ENCODE results near the gene CFAP299.
"Not testable (repeated sequence)": the region's sequence is repeated elsewhere in the genome, so short reads cannot be mapped to it uniquely, and the experiment has no call there.

CFAP299 gene

GRCh38 chr4:80390178-80390577 is 54.6 kb downstream of the CFAP299 start:
- DNase-seq (ENCODE audit: low spot score): no peak

- no peak for DNase-seq (ENCODE audit: low spot score)
Observed at GRCh38 chr4:80393246-80393969, 57.9 kb downstream of the CFAP299 start.

- DNase-seq (ENCODE audit: low spot score): no peak
Observed at GRCh38 chr4:80393970-80394250, 58.4 kb downstream of the CFAP299 start.

- no peak for DNase-seq (ENCODE audit: low spot score)
Observed at GRCh38 chr4:80407246-80407645, 71.7 kb downstream of the CFAP299 start.

GRCh38 chr4:80409809-80410208 is 74.3 kb downstream of the CFAP299 start:
- DNase-seq (ENCODE audit: low spot score): no peak

DNA sequence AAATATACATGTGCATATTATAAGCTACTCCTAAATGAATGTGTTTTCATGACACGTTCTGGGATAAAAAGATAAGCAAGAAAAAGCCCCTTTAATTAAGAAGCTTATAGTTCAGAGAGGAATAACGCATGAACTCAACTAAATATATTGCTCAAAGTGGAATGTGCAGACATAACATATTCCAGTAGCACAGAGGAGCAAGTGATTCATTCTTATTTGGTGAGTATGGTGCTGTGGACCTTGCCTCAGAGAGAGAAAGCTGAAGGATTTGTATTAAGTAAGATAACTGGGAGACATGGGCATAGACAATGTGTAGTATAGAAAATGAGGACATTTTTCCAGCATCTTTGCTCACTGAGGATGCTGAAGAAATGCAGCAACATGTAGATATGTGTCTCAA is 76.8 kb downstream of the CFAP299 start:
- no peak for DNase-seq (ENCODE audit: low spot score)

DNA sequence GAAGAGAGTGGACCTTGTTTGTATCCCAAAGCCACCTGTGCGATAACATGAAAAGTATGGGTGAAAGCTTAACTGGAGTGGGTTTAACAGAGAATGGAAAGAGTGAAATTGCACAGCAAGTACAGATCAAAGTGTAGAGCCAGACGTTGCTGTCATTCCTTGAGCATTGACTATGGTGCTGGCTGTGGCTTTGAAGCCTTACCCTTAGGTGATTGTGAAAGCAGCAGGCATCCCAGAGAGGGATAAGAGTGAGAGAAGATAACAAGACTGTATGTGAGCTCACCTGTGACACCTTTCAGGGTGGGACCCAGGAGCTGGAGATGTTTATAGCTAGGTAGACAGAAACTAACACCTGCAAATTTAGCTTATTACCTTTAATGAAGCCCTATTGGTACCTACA is 77.6 kb downstream of the CFAP299 start:
- DNase-seq (ENCODE audit: low spot score): no peak

- DNase-seq (ENCODE audit: low spot score): no peak
Observed at GRCh38 chr4:80417019-80417418, 81.5 kb downstream of the CFAP299 start.

DNA sequence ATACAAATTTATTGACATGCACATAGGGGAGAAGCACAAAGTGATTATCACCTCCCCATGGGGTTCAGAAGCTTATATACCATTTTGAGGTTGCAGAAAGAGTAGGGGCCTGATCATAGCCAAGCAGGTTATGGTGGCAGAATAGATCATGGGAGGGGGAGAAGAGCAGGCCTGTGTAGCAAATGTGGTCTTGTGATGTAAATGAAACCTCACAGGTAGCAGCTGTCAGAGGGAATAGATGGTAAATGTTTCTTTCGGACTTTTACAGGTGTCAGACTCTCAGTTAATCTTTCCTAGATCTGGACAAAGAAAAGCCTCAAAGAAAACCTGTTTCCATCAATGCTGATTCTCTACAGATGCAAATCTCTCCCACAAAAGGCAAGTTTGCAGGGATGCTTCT is 84.4 kb downstream of the CFAP299 start:
- DNase-seq (ENCODE audit: low spot score): no peak

- DNase-seq (ENCODE audit: low spot score): no peak
Observed at GRCh38 chr4:80420638-80421037, 85.1 kb downstream of the CFAP299 start.

DNA sequence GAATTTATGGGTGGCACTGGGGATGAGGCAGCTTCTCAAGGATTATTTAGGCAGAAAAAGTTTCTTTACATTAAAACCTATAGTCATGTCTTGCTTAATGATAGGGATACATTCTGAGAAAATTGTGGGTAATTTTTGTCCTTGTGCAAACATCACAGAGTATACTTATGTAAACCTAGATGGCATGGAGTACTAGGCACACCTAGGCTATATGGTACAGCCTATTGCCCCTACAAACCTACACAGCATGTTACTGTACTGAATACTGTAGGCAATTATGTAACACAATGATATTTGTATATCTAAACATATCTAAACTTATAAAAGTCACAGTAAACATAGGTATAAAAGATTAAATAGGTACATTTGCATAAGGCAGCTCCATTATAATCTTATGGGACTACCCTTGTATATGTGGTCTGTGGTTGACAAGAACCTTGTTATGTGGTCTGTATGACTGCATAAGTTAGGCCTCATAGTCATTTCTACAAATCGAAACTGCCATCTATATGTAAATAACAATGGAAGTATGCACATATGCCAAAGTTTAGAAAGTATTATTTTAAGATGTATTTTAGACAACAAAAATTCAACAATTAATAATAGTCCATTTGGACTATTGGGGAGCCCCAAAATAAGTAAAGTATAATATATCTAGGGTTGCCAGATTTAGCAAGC is 87.3 kb downstream of the CFAP299 start:
- DNase-seq (ENCODE audit: low spot score): no peak

GRCh38 chr4:80423553-80424224 is 88.2 kb downstream of the CFAP299 start:
- no peak for DNase-seq (ENCODE audit: low spot score)

- no peak for DNase-seq (ENCODE audit: low spot score)
Observed at GRCh38 chr4:80424225-80424581, 88.7 kb downstream of the CFAP299 start.

- no peak for DNase-seq (ENCODE audit: low spot score)
Observed at GRCh38 chr4:80425124-80426100, 89.9 kb downstream of the CFAP299 start.

DNA sequence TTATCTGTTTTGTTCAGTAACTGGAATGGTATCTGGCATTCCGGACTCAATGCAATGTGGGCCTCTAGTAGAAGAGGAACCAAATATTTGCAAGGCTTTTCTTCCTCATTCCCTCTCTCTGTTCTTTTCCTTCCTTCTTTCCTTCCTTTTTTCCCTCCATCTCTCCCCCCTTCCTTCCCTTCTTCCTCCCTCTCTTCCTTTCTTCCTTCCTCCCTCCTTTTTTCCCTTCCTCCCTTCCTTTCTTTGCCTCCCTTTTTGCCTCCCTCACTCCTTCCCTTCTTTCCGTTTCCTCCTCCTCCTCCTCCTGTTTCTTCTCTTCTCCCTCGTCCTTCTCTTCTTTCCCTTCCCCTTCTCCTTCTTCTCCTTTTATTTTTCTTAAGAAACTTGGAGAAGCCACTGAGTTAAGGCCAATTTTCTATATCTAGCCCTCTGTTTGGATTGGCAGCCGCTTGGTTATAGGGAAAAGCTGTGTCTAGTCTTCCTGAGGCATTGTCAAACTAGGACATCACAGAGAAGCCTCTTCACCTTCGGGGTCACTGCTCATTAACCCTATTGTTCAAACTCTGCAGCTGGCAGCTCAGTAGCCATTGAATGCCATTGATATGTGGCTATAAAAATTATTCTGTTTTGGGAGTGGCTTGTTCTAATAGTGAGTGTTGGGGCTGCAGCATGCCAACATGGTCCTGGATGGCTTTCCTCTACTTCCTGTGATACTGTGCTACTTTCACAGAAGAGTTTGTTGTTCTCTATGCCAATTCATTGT is 95.9 kb downstream of the CFAP299 start:
- DNase-seq (ENCODE audit: low spot score): no peak

GRCh38 chr4:80434238-80434637 is 98.7 kb downstream of the CFAP299 start:
- DNase-seq (ENCODE audit: low spot score): no peak

GRCh38 chr4:80438016-80438415 is 102.5 kb downstream of the CFAP299 start:
- no peak for DNase-seq (ENCODE audit: low spot score)

DNA sequence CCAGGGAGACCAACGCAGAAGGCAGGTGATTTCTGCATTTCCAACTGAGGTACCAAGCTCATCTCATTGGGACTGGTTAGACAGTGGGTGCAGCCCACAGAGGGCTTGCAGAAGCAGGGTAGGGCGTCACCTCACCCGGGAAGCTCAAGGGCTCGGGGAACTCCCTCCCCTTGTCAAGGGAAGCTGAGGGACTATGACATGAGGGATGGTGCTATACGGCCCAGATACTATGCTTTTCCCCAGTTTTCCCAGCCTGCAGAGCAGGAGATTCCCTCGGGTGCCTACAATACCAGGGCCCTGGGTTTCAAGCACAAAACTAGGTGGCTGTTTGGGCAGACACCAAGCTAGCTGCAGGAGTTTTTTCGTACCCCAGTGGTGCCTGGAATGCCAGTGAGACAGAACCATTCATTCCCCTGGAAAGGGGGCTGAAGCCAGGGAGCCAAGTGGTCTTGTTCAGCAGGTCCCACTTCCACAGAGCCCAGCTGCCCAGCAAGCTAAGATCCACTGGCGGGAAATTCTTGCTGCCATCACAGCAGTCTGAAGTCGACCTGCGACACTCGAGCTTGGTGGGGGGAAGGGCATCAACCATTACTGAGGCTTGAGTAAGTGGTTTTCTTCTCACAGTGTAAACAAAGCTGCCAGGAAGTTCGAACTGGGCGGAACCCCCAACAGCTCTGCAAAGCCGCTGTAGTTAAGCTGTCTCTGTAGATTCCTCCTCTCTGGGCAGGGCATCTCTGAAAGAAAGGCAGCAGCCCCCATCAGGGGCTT is 103.9 kb downstream of the CFAP299 start:
- DNase-seq (ENCODE audit: low spot score): not testable (repeated sequence)

- no peak for DNase-seq (ENCODE audit: low spot score)
Observed at GRCh38 chr4:80446248-80446647, 110.7 kb downstream of the CFAP299 start.

DNA sequence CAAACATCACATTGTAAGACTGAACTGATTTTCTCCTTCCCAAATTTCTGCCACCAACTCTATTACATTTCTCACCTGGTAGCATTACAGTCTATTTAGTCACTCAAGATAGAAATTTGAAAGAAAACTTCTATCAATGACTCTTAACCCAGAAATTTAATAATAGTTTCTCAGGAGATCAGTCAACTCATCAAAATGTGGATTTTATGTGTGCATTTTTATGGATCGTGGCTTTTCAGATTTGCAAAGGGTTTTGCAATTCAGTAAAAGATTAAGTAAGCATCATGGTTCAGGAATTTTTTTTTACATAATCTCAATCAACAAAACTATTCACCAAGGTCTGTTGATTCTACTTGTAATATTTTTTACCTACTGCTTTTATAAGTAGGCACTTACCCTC is 111.1 kb downstream of the CFAP299 start:
- DNase-seq (ENCODE audit: low spot score): no peak

DNA sequence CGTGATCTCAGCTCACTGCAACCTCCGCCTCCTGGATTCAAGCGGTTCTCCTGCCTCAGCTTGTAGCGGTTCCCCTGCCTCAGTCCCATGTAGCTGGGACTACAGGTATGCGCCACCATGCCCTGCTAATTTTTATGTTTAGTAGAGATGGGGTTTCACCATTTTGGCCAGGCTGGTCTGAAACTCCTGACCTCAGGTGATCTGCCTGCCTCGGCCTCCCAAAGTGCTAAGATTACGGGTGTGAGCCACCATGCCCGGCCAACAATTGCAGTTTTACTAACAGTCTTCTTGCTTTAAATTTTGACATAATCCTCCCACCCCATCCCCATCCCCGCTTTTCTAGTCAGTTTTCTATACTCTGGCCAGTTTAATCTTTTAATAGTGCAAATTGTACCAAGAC is 112.0 kb downstream of the CFAP299 start:
- no peak for DNase-seq (ENCODE audit: low spot score)
